ENCODE results near the gene PHF1.

DNA sequence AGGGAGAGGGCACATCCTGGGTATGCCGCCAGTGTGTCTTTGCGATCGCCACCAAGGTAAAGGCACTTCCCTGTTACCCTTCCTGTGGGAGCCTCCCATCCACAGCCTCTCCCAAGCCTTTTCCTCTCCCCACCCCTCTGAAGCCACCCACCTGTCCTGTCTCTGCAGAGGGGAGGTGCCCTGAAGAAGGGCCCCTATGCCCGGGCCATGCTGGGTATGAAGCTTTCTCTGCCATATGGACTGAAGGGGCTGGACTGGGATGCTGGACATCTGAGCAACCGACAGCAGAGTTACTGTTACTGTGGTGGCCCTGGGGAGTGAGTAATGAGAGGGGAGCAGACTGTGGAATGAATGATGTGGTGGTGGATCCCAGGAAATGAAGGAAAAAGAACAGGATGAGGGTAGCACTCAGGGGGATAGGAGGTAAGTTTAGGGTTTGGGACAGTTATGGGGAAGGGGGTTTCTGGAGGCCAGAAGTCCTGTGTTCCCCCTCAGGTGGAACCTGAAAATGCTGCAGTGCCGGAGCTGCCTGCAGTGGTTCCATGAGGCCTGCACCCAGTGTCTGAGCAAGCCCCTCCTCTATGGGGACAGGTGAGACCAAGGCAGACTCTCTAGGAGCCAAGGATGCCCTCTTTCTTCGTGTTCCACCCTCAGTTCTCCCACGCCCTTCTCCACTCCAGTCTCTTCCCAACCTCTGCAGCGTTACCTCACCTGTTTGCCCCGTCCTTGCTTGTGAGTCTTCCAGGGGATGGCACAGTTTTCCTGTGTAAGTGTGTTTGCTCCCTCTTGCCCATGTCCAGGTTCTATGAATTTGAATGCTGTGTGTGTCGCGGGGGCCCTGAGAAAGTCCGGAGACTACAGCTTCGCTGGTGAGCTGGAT is 2.7 kb downstream of the PHF1 start:
- TF ChIP-seq EZH2 (IDR thresholded peaks at IDR 0.05; ENCODE audit: borderline replicate concordance, insufficient read depth, low read length, poor library complexity, severe bottlenecking) (no peak), TAF1 (IDR thresholded peaks at IDR 0.05; ENCODE audit: low read depth) (no peak), EP300 (conservative IDR thresholded peaks at IDR 0.05; ENCODE audit: poor library complexity, severe bottlenecking) (no peak), POLR2AphosphoS5 (IDR thresholded peaks at IDR 0.05) (no peak), RAD21 (conservative IDR thresholded peaks at IDR 0.05) (no peak), MXI1 (conservative IDR thresholded peaks at IDR 0.05; ENCODE audit: poor library complexity, severe bottlenecking) (no peak), SMC3 (conservative IDR thresholded peaks at IDR 0.05; ENCODE audit: poor library complexity) (no peak)
- TF ChIP-seq, protein P1, sequence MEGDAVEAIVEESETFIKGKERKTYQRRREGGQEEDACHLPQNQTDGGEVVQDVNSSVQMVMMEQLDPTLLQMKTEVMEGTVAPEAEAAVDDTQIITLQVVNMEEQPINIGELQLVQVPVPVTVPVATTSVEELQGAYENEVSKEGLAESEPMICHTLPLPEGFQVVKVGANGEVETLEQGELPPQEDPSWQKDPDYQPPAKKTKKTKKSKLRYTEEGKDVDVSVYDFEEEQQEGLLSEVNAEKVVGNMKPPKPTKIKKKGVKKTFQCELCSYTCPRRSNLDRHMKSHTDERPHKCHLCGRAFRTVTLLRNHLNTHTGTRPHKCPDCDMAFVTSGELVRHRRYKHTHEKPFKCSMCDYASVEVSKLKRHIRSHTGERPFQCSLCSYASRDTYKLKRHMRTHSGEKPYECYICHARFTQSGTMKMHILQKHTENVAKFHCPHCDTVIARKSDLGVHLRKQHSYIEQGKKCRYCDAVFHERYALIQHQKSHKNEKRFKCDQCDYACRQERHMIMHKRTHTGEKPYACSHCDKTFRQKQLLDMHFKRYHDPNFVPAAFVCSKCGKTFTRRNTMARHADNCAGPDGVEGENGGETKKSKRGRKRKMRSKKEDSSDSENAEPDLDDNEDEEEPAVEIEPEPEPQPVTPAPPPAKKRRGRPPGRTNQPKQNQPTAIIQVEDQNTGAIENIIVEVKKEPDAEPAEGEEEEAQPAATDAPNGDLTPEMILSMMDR (IDR thresholded peaks at IDR 0.05; ENCODE audit: poor library complexity, severe bottlenecking), result no peak
- TF ChIP-seq, protein P2, sequence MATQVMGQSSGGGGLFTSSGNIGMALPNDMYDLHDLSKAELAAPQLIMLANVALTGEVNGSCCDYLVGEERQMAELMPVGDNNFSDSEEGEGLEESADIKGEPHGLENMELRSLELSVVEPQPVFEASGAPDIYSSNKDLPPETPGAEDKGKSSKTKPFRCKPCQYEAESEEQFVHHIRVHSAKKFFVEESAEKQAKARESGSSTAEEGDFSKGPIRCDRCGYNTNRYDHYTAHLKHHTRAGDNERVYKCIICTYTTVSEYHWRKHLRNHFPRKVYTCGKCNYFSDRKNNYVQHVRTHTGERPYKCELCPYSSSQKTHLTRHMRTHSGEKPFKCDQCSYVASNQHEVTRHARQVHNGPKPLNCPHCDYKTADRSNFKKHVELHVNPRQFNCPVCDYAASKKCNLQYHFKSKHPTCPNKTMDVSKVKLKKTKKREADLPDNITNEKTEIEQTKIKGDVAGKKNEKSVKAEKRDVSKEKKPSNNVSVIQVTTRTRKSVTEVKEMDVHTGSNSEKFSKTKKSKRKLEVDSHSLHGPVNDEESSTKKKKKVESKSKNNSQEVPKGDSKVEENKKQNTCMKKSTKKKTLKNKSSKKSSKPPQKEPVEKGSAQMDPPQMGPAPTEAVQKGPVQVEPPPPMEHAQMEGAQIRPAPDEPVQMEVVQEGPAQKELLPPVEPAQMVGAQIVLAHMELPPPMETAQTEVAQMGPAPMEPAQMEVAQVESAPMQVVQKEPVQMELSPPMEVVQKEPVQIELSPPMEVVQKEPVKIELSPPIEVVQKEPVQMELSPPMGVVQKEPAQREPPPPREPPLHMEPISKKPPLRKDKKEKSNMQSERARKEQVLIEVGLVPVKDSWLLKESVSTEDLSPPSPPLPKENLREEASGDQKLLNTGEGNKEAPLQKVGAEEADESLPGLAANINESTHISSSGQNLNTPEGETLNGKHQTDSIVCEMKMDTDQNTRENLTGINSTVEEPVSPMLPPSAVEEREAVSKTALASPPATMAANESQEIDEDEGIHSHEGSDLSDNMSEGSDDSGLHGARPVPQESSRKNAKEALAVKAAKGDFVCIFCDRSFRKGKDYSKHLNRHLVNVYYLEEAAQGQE (IDR thresholded peaks at IDR 0.05; ENCODE audit: borderline replicate concordance), result no peak
